A673 (cell line): Measurements from ENCODE around the gene CNIH3.

ENCODE experiments used
- EZH2 ChIP-seq: fragments of 200-600 bp; sonication (generic); IDR thresholded peaks from 2 replicates; pipeline ENCODE4 v1.6.1; 2017; ENCODE audit warnings: borderline replicate concordance, low read depth, mild to moderate bottlenecking, mixed read lengths, antibody characterized with exemption, low read length; ENCODE audit not compliant: poor library complexity, severe bottlenecking
- TF ChIP-seq, protein P1 (sequence below): fragments of 300-800, 200-600 bp; sonication (generic); conservative IDR thresholded peaks from 2 replicates; pipeline ENCODE4 v1.5.1; 2017; ENCODE audit warnings: low read depth, mild to moderate bottlenecking, antibody characterized with exemption, low read length, moderate library complexity, mixed read lengths

DNA sequence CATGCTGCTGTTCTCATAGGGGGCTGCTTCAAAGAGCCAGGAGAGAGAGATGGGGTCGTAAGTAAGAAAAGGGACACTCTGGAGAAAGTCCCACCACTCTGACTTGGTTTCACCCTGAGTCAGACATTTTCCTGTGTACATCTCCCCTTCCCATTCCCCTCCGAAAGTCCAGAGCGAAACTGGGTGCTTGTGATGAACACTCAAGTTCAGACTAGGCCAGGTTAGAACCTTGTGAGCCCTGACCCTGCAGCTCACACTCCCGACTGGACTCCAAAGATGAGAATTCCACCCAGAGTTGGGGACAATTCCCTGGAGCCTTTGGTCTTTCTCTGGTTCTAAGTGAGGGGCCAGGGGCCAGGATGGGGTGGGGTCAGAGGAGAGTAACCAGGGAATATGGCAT lies 139.5 kb downstream of the CNIH3 start:
- TF ChIP-seq, protein P1, sequence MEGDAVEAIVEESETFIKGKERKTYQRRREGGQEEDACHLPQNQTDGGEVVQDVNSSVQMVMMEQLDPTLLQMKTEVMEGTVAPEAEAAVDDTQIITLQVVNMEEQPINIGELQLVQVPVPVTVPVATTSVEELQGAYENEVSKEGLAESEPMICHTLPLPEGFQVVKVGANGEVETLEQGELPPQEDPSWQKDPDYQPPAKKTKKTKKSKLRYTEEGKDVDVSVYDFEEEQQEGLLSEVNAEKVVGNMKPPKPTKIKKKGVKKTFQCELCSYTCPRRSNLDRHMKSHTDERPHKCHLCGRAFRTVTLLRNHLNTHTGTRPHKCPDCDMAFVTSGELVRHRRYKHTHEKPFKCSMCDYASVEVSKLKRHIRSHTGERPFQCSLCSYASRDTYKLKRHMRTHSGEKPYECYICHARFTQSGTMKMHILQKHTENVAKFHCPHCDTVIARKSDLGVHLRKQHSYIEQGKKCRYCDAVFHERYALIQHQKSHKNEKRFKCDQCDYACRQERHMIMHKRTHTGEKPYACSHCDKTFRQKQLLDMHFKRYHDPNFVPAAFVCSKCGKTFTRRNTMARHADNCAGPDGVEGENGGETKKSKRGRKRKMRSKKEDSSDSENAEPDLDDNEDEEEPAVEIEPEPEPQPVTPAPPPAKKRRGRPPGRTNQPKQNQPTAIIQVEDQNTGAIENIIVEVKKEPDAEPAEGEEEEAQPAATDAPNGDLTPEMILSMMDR: no peak
- no peak for TF ChIP-seq EZH2
